ENCODE measurements around the gene UCP1. TPM values are rescaled to one million over a fixed set of nuclear protein-coding genes. Genes with fewer than 3 reads are reported as not detected.
A peak's percentile ranks its signal among the peaks of the same experiment; 100 is the strongest.

The UCP1 gene, protein sequence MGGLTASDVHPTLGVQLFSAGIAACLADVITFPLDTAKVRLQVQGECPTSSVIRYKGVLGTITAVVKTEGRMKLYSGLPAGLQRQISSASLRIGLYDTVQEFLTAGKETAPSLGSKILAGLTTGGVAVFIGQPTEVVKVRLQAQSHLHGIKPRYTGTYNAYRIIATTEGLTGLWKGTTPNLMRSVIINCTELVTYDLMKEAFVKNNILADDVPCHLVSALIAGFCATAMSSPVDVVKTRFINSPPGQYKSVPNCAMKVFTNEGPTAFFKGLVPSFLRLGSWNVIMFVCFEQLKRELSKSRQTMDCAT
- not detected for total RNA-seq
- long read RNA-seq, donor 1 = 0 reads
- long read RNA-seq, donor 2 = 0 reads

- peaks cover 11% of the 10 kb centered on the region for H3K4me1 ChIP-seq (ENCODE audit: low read depth)
- no peak within 1 kb of the TSS for H3K4me3 ChIP-seq
- peak; percentile 65 for ATAC-seq
- intact Hi-C loops (cut with DNase I, micrococcal nuclease) = no loop called here
- H3K9me3 ChIP-seq = peaks cover 6% of the 10 kb centered on the region
- peak in 2 of 3 donors; percentile 25 to 35 for DNase-seq
- TF ChIP-seq CTCF (IDR thresholded peaks at IDR 0.05) = no peak
- no peaks in the 10 kb centered on the region for H3K36me3 ChIP-seq (ENCODE audit: low read depth)
Observed at GRCh38 chr4:140568507-140569306, at the start of gene UCP1. Gene UCP1, minus strand, starts transcription at chr4:140568961. Its CDS starts 232 bp downstream, at chr4:140568729.

DNA sequence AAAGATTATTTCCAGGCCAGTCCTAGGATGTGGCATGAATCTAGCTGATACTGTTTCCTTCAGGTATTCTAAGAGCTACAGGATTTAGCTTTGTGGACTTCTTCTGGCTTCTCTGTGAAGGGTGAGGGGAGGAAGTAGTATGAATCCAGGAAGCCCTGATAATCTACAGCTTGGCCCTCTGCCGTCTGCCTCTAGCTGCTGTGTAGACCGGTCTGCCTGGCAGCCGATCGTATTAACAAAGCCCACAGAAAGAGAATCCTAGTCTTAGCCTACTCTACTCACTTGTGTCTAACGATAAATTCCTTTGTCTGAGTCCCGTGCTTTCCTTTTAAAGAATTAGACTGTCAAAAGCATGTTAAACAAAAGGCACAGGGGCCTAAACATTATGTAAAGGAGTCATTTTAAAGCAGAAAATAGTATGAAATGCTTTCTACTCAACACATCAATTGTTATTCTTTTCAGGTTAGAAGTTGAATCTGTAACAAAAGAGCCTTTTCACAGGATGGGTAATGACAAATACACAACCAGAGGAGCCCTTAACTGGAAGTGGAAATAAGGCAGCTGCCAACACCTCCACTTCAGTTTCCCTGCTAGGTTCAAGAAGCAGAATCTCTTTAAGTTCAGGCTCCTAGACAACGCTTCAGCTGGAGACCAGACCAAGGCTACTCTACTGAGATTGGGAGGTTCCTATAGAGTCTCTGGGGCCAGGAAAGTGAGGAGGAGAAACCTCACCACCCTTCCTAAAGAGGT lies 48.9 kb upstream of the UCP1 start:
- DNase-seq (no peak), ATAC-seq (no peak)
- no peaks in the 10 kb centered on the region for H3K36me3 ChIP-seq (ENCODE audit: low read depth)
- H3K4me1 ChIP-seq (ENCODE audit: low read depth) = no peaks in the 10 kb centered on the region
- H3K4me3 ChIP-seq = no peak overlapping the region
- H3K9me3 ChIP-seq = no peaks in the 10 kb centered on the region
- intact Hi-C loops (cut with DNase I, micrococcal nuclease) = no loop called here
- no peak for TF ChIP-seq CTCF (IDR thresholded peaks at IDR 0.05)

- no peaks in the 10 kb centered on the region for H3K36me3 ChIP-seq (ENCODE audit: low read depth)
- intact Hi-C loops (cut with DNase I, micrococcal nuclease) = no loop called here
- no peaks in the 10 kb centered on the region for H3K4me1 ChIP-seq (ENCODE audit: low read depth)
- DNase-seq (no peak), ATAC-seq (no peak)
- TF ChIP-seq CTCF (IDR thresholded peaks at IDR 0.05) = no peak
- H3K4me3 ChIP-seq = no peak overlapping the region
- no peaks in the 10 kb centered on the region for H3K9me3 ChIP-seq
Observed at GRCh38 chr4:140615451-140615850, 46.7 kb upstream of the UCP1 start.

- ATAC-seq (no peak), DNase-seq (no peak)
- Histone ChIP-seq H3K4me3 (no peak overlapping the region), H3K36me3 (ENCODE audit: low read depth) (no peaks in the 10 kb centered on the region), H3K9me3 (no peaks in the 10 kb centered on the region), H3K4me1 (ENCODE audit: low read depth) (no peaks in the 10 kb centered on the region)
- intact Hi-C loops (cut with DNase I, micrococcal nuclease) = no loop called here
- TF ChIP-seq CTCF (IDR thresholded peaks at IDR 0.05) = no peak
Observed at GRCh38 chr4:140612357-140612756, 43.6 kb upstream of the UCP1 start.

DNA sequence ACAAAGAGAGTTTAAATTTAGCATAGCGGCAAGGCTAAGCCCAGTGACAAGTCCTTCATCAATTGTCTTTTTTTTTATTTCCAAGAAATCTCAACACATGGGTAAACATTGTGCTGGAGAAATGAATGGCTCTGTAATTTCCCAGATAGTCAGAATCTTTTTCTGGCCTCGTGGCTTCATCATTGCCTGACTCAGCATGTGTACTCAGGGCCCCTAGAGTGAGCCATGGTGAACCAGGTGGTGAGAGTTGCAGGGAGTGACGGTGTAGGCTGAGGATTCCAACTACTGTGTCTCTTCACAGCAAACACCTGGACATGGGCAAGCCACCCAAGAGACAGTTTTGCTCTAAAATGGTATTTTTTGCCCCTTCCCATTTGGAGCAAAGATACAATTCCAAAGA lies 43.1 kb upstream of the UCP1 start:
- DNase-seq (no peak), ATAC-seq (no peak)
- no peak for TF ChIP-seq CTCF (IDR thresholded peaks at IDR 0.05)
- no peaks in the 10 kb centered on the region for H3K4me1 ChIP-seq (ENCODE audit: low read depth)
- no peaks in the 10 kb centered on the region for H3K9me3 ChIP-seq
- H3K36me3 ChIP-seq (ENCODE audit: low read depth) = no peaks in the 10 kb centered on the region
- intact Hi-C loops (cut with DNase I, micrococcal nuclease) = no loop called here
- no peak overlapping the region for H3K4me3 ChIP-seq
